Stomach (tissue), 4 donors: ENCODE measurements around the gene NPAS3.

Source experiments
- CTCF ChIP-seq, 7 experiments: fragments of 450-650 bp in 4 of 7; fragments of 200-600 bp in 3 of 7; sonication (generic) in 3 of 7; IDR thresholded peaks; one replicate each; pipeline ENCODE4 v1.5.1; 2016 to 2019; ENCODE audit warnings: antibody characterized with exemption in 7 of 7, control low read depth in 2 of 7, mild to moderate bottlenecking in 1 of 7
- EP300 ChIP-seq: sonication (generic); formaldehyde crosslinking; IDR thresholded peaks from one replicate; pipeline ENCODE4 v1.6.1; 2017; ENCODE audit warnings: antibody characterized with exemption
- POLR2AphosphoS5 ChIP-seq, 3 donors: sonication (generic); formaldehyde crosslinking; IDR thresholded peaks; one replicate each; pipeline ENCODE4 v1.6.1; 2016; ENCODE audit warnings: antibody characterized with exemption in 3 of 3

GRCh38 chr14:33726685-33727084 lies 788.0 kb downstream of the NPAS3 start:
- no peak for TF ChIP-seq CTCF (IDR thresholded peaks at IDR 0.05)
- no peak for TF ChIP-seq EP300
- TF ChIP-seq POLR2AphosphoS5 (IDR thresholded peaks at IDR 0.05) = no peak
